ENCODE results near the gene ADGRG6.

DNA sequence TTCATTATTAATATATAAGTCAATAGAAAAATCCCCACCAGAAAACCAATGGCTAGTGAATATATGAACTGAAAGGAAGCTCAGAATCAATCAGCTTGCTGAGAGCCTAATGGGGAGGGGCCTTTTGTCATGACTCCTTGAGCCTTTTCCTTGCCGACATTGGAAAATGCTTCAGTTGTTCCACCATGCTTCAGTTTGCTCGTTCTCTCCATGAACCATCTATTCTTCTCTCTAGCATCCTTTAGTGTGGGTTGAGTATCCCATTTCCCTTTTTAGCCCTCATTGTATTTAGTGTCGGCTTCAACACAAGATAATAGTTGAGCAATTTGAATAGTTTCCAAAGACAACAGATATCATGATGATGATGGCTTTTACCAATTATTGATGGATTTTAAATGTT lies 139.9 kb downstream of the ADGRG6 start:
- TF ChIP-seq, protein P1, sequence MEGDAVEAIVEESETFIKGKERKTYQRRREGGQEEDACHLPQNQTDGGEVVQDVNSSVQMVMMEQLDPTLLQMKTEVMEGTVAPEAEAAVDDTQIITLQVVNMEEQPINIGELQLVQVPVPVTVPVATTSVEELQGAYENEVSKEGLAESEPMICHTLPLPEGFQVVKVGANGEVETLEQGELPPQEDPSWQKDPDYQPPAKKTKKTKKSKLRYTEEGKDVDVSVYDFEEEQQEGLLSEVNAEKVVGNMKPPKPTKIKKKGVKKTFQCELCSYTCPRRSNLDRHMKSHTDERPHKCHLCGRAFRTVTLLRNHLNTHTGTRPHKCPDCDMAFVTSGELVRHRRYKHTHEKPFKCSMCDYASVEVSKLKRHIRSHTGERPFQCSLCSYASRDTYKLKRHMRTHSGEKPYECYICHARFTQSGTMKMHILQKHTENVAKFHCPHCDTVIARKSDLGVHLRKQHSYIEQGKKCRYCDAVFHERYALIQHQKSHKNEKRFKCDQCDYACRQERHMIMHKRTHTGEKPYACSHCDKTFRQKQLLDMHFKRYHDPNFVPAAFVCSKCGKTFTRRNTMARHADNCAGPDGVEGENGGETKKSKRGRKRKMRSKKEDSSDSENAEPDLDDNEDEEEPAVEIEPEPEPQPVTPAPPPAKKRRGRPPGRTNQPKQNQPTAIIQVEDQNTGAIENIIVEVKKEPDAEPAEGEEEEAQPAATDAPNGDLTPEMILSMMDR (IDR thresholded peaks at IDR 0.05) = no peak
- TF ChIP-seq EZH2 (IDR thresholded peaks at IDR 0.05) (no peak), EZH2phosphoT487 (IDR thresholded peaks at IDR 0.05) (no peak)
